Measurements from ENCODE around the gene DNAJB1.

The DNAJB1 gene

DNA sequence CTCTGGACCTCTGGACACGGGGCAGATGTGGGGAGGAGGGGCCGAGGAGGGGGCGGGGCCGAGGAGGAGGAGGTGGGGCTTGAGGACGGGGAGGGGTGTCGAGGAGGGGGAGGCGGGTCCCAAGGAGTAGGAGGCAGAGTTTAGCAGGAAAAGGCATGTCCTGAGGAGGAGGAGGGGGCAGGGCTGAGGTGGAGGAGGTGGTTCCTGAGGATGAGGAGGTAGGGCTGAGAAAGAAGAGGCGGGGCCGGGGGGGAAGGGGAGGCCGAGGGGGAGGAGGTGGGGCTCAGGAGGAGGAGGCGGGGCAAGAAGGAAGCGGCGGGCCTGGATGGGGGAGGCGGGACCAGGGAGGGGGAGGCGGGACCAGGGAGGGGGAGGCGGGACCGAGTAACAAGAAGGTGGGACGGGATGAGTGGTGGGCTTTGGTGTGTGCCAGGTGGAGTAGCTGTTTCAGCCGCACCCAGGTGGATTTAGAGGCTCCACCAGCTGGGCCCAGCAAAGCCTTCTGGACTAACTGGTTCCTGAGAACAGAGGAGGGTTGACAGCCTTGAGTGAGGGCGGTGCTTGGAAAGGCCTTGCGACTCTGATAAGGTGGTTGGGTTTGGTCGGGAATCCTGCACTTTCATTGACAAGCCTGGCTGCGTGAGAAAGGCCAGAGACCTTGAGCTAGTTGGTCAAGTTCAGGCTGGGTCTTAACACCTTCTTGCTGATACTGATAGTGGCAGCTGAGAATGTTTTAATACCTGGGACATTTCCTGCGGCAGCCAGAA, 18.9 kb upstream of the DNAJB1 start:
- peak overlapping the region in 1 of 2 donors; percentile 41 for H3K27ac ChIP-seq
- H3K4me3 ChIP-seq, result peak overlapping the region; percentile 52
- TF ChIP-seq, protein P1, sequence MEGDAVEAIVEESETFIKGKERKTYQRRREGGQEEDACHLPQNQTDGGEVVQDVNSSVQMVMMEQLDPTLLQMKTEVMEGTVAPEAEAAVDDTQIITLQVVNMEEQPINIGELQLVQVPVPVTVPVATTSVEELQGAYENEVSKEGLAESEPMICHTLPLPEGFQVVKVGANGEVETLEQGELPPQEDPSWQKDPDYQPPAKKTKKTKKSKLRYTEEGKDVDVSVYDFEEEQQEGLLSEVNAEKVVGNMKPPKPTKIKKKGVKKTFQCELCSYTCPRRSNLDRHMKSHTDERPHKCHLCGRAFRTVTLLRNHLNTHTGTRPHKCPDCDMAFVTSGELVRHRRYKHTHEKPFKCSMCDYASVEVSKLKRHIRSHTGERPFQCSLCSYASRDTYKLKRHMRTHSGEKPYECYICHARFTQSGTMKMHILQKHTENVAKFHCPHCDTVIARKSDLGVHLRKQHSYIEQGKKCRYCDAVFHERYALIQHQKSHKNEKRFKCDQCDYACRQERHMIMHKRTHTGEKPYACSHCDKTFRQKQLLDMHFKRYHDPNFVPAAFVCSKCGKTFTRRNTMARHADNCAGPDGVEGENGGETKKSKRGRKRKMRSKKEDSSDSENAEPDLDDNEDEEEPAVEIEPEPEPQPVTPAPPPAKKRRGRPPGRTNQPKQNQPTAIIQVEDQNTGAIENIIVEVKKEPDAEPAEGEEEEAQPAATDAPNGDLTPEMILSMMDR (IDR thresholded peaks at IDR 0.05), result no peak
- DNase-seq (ENCODE audit: low spot score), result no peak

DNA sequence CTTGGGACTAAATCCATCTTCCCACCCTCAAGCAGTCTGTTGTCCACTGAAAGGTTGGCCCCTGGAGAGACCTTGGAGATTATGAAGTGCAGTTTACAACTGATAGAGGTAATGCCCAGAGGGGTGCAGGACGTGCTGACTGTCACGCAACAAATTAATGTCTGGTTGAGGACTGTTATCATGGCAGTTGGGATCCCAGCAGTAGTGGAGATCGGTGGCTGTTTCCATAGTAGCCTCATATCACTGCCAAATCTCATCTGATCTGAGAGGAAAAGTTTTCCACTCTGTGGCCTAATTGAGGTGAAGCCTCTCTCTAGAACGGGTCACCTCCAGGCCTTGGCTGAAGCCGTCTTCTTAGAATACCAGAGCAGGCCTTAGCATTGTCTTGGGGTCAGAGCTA, 15.3 kb upstream of the DNAJB1 start:
- Histone ChIP-seq H3K4me3 (no peak overlapping the region), H3K27ac (no peak overlapping the region)
- DNase-seq (ENCODE audit: low spot score), result no peak
- TF ChIP-seq, protein P1 (IDR thresholded peaks at IDR 0.05), result no peak

GRCh38 chr19:14530506-14530905, 12.3 kb upstream of the DNAJB1 start:
- Histone ChIP-seq H3K27ac (peak overlapping the region in 1 of 2 donors; percentile 7), H3K4me3 (peak overlapping the region; percentile 73)
- TF ChIP-seq, protein P1 (IDR thresholded peaks at IDR 0.05), result no peak
- DNase-seq (ENCODE audit: low spot score), result no peak

DNA sequence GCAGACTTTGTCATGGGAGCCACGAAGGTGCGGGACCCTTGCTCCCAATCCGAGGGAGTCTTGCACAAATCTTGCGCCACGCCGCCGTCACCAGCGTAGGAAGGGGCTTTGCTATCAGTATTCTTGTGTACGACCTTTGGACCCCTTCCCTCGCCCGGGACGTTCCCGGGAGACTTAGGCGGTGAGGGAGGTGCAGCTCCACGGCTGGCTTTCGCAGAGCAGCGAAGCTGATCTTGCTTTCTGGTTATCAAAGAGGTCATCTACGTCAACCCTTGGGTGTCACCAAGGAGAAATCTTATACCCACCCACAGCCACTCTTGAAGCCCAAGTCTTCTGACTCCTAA, 11.8 kb upstream of the DNAJB1 start:
- DNase-seq (ENCODE audit: low spot score), result no peak
- Histone ChIP-seq H3K4me3 (peak overlapping the region; percentile 73), H3K27ac (peak overlapping the region; percentile 90 to 93)
- TF ChIP-seq, protein P1 (IDR thresholded peaks at IDR 0.05), result no peak

GRCh38 chr19:14529254-14530004, 11.2 kb upstream of the DNAJB1 start, which contains the start of gene TECR:
Gene TECR (plus strand): TSS chr19:14529594. CDS start chr19:14529697, 103 bp downstream.
- Histone ChIP-seq H3K27ac (peak within 1 kb of the TSS; percentile 90 to 93), H3K4me3 (peak within 1 kb of the TSS; percentile 73)
- DNase-seq (ENCODE audit: low spot score), result peak; percentile 100
- TF ChIP-seq, protein P1 (IDR thresholded peaks at IDR 0.05), result no peak

- H3K4me3 ChIP-seq, result peak overlapping the region; percentile 73
- no peak for DNase-seq (ENCODE audit: low spot score)
- TF ChIP-seq, protein P1 (IDR thresholded peaks at IDR 0.05), result no peak
- H3K27ac ChIP-seq, result peak overlapping the region; percentile 53 to 90
Measured at GRCh38 chr19:14528419-14529253, 10.4 kb upstream of the DNAJB1 start.
